COLO668 (cell line): ENCODE results near the gene MAEA.
A peak's percentile ranks its signal among the peaks of the same experiment; 100 is the strongest.

Experiments
- DNase-seq: peaks from one replicate; lab custom pipeline; 2025; ENCODE audit not compliant: unreplicated experiment; lab: John Stamatoyannopoulos, UW

MAEA gene

GRCh38 chr4:1289207-1290164 lies at the start of gene MAEA:
Gene MAEA, plus strand, starts transcription at chr4:1289891. Its CDS starts 23 bp downstream, at chr4:1289914.
- DNase-seq: peak; percentile 97

GRCh38 chr4:1239950-1240307 lies 49.8 kb upstream of the MAEA start:
- DNase-seq: no peak

GRCh38 chr4:1240721-1241465 lies 48.8 kb upstream of the MAEA start:
- no peak for DNase-seq

- DNase-seq: no peak
These were observed 48.2 kb upstream of the MAEA start for GRCh38 chr4:1241466-1241935.

GRCh38 chr4:1241936-1242505 lies 47.7 kb upstream of the MAEA start:
- no peak for DNase-seq

GRCh38 chr4:1242506-1243450 lies 46.9 kb upstream of the MAEA start:
- no peak for DNase-seq

GRCh38 chr4:1243451-1244080 lies 46.1 kb upstream of the MAEA start:
- no peak for DNase-seq

- no peak for DNase-seq
These were observed 45.4 kb upstream of the MAEA start for GRCh38 chr4:1244081-1244977.

GRCh38 chr4:1244978-1245471 lies 44.7 kb upstream of the MAEA start:
- no peak for DNase-seq

- DNase-seq: no peak
These were observed 44.1 kb upstream of the MAEA start for GRCh38 chr4:1245481-1246051.

GRCh38 chr4:1246111-1246881 lies 43.4 kb upstream of the MAEA start:
- DNase-seq: peak; percentile 11

- DNase-seq: peak; percentile 41
These were observed 42.5 kb upstream of the MAEA start for GRCh38 chr4:1246901-1247863.

GRCh38 chr4:1247864-1248244 lies 41.8 kb upstream of the MAEA start:
- DNase-seq: no peak

- DNase-seq: peak; percentile 94
These were observed 41.2 kb upstream of the MAEA start, which contains the start of gene CTBP1 for GRCh38 chr4:1248245-1249147. Gene CTBP1, minus strand, starts transcription at chr4:1249130. Its CDS starts 7,799 bp downstream, at chr4:1241331.

GRCh38 chr4:1249148-1249730 lies 40.5 kb upstream of the MAEA start:
- peak; percentile 96 for DNase-seq
